ENCODE results near the gene ACADSB. TPM values are rescaled to one million over a fixed set of nuclear protein-coding genes. Genes with fewer than 3 reads are reported as not detected.
A peak's percentile ranks its signal among the peaks of the same experiment; 100 is the strongest.

Gene ACADSB
- polyA plus RNA-seq, 4 donors: 21.3 to 33.2 (median 27.8) TPM

- no peak for DNase-seq (ENCODE audit: low read depth in 4 of 4, low spot score in 3 of 4)
Observed at GRCh38 chr10:123000155-123000554, 8.7 kb upstream of the ACADSB start.

GRCh38 chr10:123001370-123001769 is 7.4 kb upstream of the ACADSB start:
- DNase-seq (ENCODE audit: low read depth in 4 of 4, low spot score in 3 of 4): no peak

GRCh38 chr10:123004298-123004697 is 4.5 kb upstream of the ACADSB start:
- no peak for DNase-seq (ENCODE audit: low read depth in 4 of 4, low spot score in 3 of 4)

GRCh38 chr10:123007558-123008354 is 1.1 kb upstream of the ACADSB start:
- DNase-seq (ENCODE audit: low read depth in 4 of 4, low spot score in 3 of 4): peak in 2 of 4 donors; percentile 26 to 35

GRCh38 chr10:123009105-123009820 is 457 bp downstream of the ACADSB start:
- no peak for DNase-seq (ENCODE audit: low read depth in 4 of 4, low spot score in 3 of 4)

GRCh38 chr10:123011987-123012386 is 3.2 kb downstream of the ACADSB start:
- DNase-seq (ENCODE audit: low read depth in 4 of 4, low spot score in 3 of 4): no peak

GRCh38 chr10:123013456-123014419 is 4.9 kb downstream of the ACADSB start:
- no peak for DNase-seq (ENCODE audit: low read depth in 4 of 4, low spot score in 3 of 4)

GRCh38 chr10:123014772-123015171 is 6.0 kb downstream of the ACADSB start:
- no peak for DNase-seq (ENCODE audit: low read depth in 4 of 4, low spot score in 3 of 4)

GRCh38 chr10:123016228-123016627 is 7.4 kb downstream of the ACADSB start:
- no peak for DNase-seq (ENCODE audit: low read depth in 4 of 4, low spot score in 3 of 4)

GRCh38 chr10:123017421-123018165 is 8.8 kb downstream of the ACADSB start:
- DNase-seq (ENCODE audit: low read depth in 4 of 4, low spot score in 3 of 4): no peak

- no peak for DNase-seq (ENCODE audit: low read depth in 4 of 4, low spot score in 3 of 4)
Observed at GRCh38 chr10:123018531-123018930, 9.7 kb downstream of the ACADSB start.

- DNase-seq (ENCODE audit: low read depth in 4 of 4, low spot score in 3 of 4): no peak
Observed at GRCh38 chr10:123019264-123019663, 10.5 kb downstream of the ACADSB start.

GRCh38 chr10:123019941-123020703 is 11.3 kb downstream of the ACADSB start:
- no peak for DNase-seq (ENCODE audit: low read depth in 4 of 4, low spot score in 3 of 4)

GRCh38 chr10:123021517-123021916 is 12.7 kb downstream of the ACADSB start:
- DNase-seq (ENCODE audit: low read depth in 4 of 4, low spot score in 3 of 4): no peak

GRCh38 chr10:123024540-123024939 is 15.7 kb downstream of the ACADSB start:
- no peak for DNase-seq (ENCODE audit: low read depth in 4 of 4, low spot score in 3 of 4)

GRCh38 chr10:123026302-123026701 is 17.5 kb downstream of the ACADSB start:
- DNase-seq (ENCODE audit: low read depth in 4 of 4, low spot score in 3 of 4): no peak

GRCh38 chr10:123027861-123028260 is 19.1 kb downstream of the ACADSB start:
- DNase-seq (ENCODE audit: low read depth in 4 of 4, low spot score in 3 of 4): no peak

- no peak for DNase-seq (ENCODE audit: low read depth in 4 of 4, low spot score in 3 of 4)
Observed at GRCh38 chr10:123031124-123031523, 22.3 kb downstream of the ACADSB start.

GRCh38 chr10:123034332-123034731 is 25.5 kb downstream of the ACADSB start:
- no peak for DNase-seq (ENCODE audit: low read depth in 4 of 4, low spot score in 3 of 4)

All from right renal pelvis (tissue), 4 donors.